ENCODE measurements around the gene BICD1.

BICD1 gene

GRCh38 chr12:32104572-32105355, 1.9 kb upstream of the BICD1 start:
- DNase-seq (ENCODE audit: low read depth): no peak

- no peak for DNase-seq (ENCODE audit: low read depth)
Observed at GRCh38 chr12:32105986-32106516, 596 bp upstream of the BICD1 start.

GRCh38 chr12:32107359-32108267, 966 bp downstream of the BICD1 start:
- DNase-seq (ENCODE audit: low read depth): peak; percentile 14

GRCh38 chr12:32108787-32109186, 2.1 kb downstream of the BICD1 start:
- no peak for DNase-seq (ENCODE audit: low read depth)

GRCh38 chr12:32110417-32110816, 3.8 kb downstream of the BICD1 start:
- DNase-seq (ENCODE audit: low read depth): no peak

- no peak for DNase-seq (ENCODE audit: low read depth)
Observed at GRCh38 chr12:32110942-32111341, 4.3 kb downstream of the BICD1 start.

GRCh38 chr12:32115404-32116104, 8.9 kb downstream of the BICD1 start:
- no peak for DNase-seq (ENCODE audit: low read depth)

- DNase-seq (ENCODE audit: low read depth): no peak
Observed at GRCh38 chr12:32116897-32117296, 10.2 kb downstream of the BICD1 start.

- no peak for DNase-seq (ENCODE audit: low read depth)
Observed at GRCh38 chr12:32117316-32117715, 10.7 kb downstream of the BICD1 start.

GRCh38 chr12:32118806-32119205, 12.2 kb downstream of the BICD1 start:
- DNase-seq (ENCODE audit: low read depth): no peak

GRCh38 chr12:32120419-32120818, 13.8 kb downstream of the BICD1 start:
- DNase-seq (ENCODE audit: low read depth): no peak

- no peak for DNase-seq (ENCODE audit: low read depth)
Observed at GRCh38 chr12:32124637-32125036, 18.0 kb downstream of the BICD1 start.

GRCh38 chr12:32125455-32126084, 18.9 kb downstream of the BICD1 start:
- no peak for DNase-seq (ENCODE audit: low read depth)

GRCh38 chr12:32126720-32127119, 20.1 kb downstream of the BICD1 start:
- DNase-seq (ENCODE audit: low read depth): no peak

GRCh38 chr12:32131666-32132065, 25.0 kb downstream of the BICD1 start:
- no peak for DNase-seq (ENCODE audit: low read depth)

GRCh38 chr12:32134101-32134888, 27.6 kb downstream of the BICD1 start:
- peak; percentile 19 for DNase-seq (ENCODE audit: low read depth)

GRCh38 chr12:32135967-32136366, 29.3 kb downstream of the BICD1 start:
- no peak for DNase-seq (ENCODE audit: low read depth)

GRCh38 chr12:32136404-32136803, 29.8 kb downstream of the BICD1 start:
- no peak for DNase-seq (ENCODE audit: low read depth)

GRCh38 chr12:32139064-32139421, 32.4 kb downstream of the BICD1 start:
- DNase-seq (ENCODE audit: low read depth): no peak

GRCh38 chr12:32140877-32141276, 34.2 kb downstream of the BICD1 start:
- DNase-seq (ENCODE audit: low read depth): no peak

- no peak for DNase-seq (ENCODE audit: low read depth)
Observed at GRCh38 chr12:32145096-32145495, 38.4 kb downstream of the BICD1 start.

All from activated T-helper 9 cell treated with anti-CD3 and anti-CD28 coated beads, Interleukin-2, amount 50 U/mL, for 16 hours (primary cell).